Duodenal mucosa (tissue), 2 donors: ENCODE results near the gene BEX4.
"Not testable (repeated sequence)": the region's sequence is repeated elsewhere in the genome, so short reads cannot be mapped to it uniquely, and the experiment has no call there.

Source experiments
- H3K27ac ChIP-seq: one replicate; pipeline ENCODE4 v1.7.0; 2013; ENCODE audit warnings: low read depth, low read length
- H3K27me3 ChIP-seq, 2 donors: one replicate each; pipeline ENCODE4 v1.7.0; 2013; ENCODE audit warnings: low read length in 2 of 2, control low read depth in 1 of 2; ENCODE audit not compliant: insufficient read depth in 2 of 2, control insufficient read depth in 1 of 2
- H3K36me3 ChIP-seq, 2 donors: one replicate each; pipeline ENCODE4 v1.7.0; 2013; ENCODE audit warnings: low read length in 2 of 2, control low read depth in 1 of 2; ENCODE audit not compliant: insufficient read depth in 2 of 2, control insufficient read depth in 1 of 2
- H3K4me1 ChIP-seq, 2 donors: one replicate each; pipeline ENCODE4 v1.7.0; 2013; ENCODE audit warnings: low read length in 2 of 2, control low read depth in 1 of 2; ENCODE audit not compliant: insufficient read depth in 2 of 2, control insufficient read depth in 1 of 2
- H3K4me3 ChIP-seq, 2 donors: one replicate each; pipeline ENCODE4 v1.7.0; 2013; ENCODE audit warnings: low read length in 2 of 2, low read depth in 1 of 2
- H3K9ac ChIP-seq, 2 donors: one replicate each; pipeline ENCODE4 v1.7.0; 2013; ENCODE audit warnings: low read length in 2 of 2, low read depth in 1 of 2
- H3K9me3 ChIP-seq, 2 donors: one replicate each; pipeline ENCODE4 v1.7.0; 2013; ENCODE audit warnings: low read length in 2 of 2, control low read depth in 1 of 2; ENCODE audit not compliant: control insufficient read depth in 1 of 2

Gene BEX4

GRCh38 chrX:103214870-103215424 is at the start of gene BEX4:
Gene BEX4, plus strand, starts transcription at chrX:103215108. Its CDS starts 1,046 bp downstream, at chrX:103216154.
- Histone ChIP-seq H3K27me3 (no peaks in the 10 kb centered on the region), H3K4me3 (peak within 1 kb of the TSS; percentile 56 to 66), H3K36me3 (no peaks in the 10 kb centered on the region), H3K9me3 (no peaks in the 10 kb centered on the region), H3K27ac (peak within 1 kb of the TSS; percentile 50), H3K9ac (peak within 1 kb of the TSS; percentile 54), H3K4me1 (no peaks in the 10 kb centered on the region)

GRCh38 chrX:103170216-103170615 is 44.7 kb upstream of the BEX4 start:
- Histone ChIP-seq H3K9me3 (no peaks in the 10 kb centered on the region), H3K9ac (no peak overlapping the region), H3K27ac (no peak overlapping the region), H3K4me3 (no peak overlapping the region), H3K4me1 (no peaks in the 10 kb centered on the region), H3K36me3 (no peaks in the 10 kb centered on the region), H3K27me3 (no peaks in the 10 kb centered on the region)

GRCh38 chrX:103171353-103171752 is 43.6 kb upstream of the BEX4 start:
- Histone ChIP-seq H3K9ac (no peak overlapping the region), H3K27ac (no peak overlapping the region), H3K4me1 (no peaks in the 10 kb centered on the region), H3K27me3 (no peaks in the 10 kb centered on the region), H3K36me3 (no peaks in the 10 kb centered on the region), H3K9me3 (no peaks in the 10 kb centered on the region), H3K4me3 (no peak overlapping the region)

- H3K27me3 ChIP-seq: not testable (repeated sequence)
These were observed 39.7 kb upstream of the BEX4 start for GRCh38 chrX:103175256-103175655.

GRCh38 chrX:103175944-103176753 is 38.8 kb upstream of the BEX4 start:
- Histone ChIP-seq H3K4me3 (no peak overlapping the region), H3K27me3 (no peaks in the 10 kb centered on the region), H3K9me3 (no peaks in the 10 kb centered on the region), H3K4me1 (no peaks in the 10 kb centered on the region), H3K27ac (no peak overlapping the region), H3K36me3 (no peaks in the 10 kb centered on the region), H3K9ac (no peak overlapping the region)

More at GRCh38 chrX:103175256-103175655, 39.7 kb upstream of the BEX4 start:
- H3K9me3 ChIP-seq, H3K9ac ChIP-seq, H3K27ac ChIP-seq, H3K4me3 ChIP-seq, H3K4me1 ChIP-seq, H3K36me3 ChIP-seq: not testable (repeated sequence)

- Histone ChIP-seq H3K27me3 (no peaks in the 10 kb centered on the region), H3K9ac (no peak overlapping the region), H3K4me1 (no peaks in the 10 kb centered on the region), H3K9me3 (no peaks in the 10 kb centered on the region), H3K4me3 (no peak overlapping the region), H3K27ac (no peak overlapping the region), H3K36me3 (no peaks in the 10 kb centered on the region)
These were observed 37.4 kb upstream of the BEX4 start for GRCh38 chrX:103177556-103177955.

- H3K27ac ChIP-seq: no peak overlapping the region
- H3K36me3 ChIP-seq: no peaks in the 10 kb centered on the region
- H3K27me3 ChIP-seq: no peaks in the 10 kb centered on the region
- no peak overlapping the region for H3K9ac ChIP-seq
- H3K4me1 ChIP-seq: no peaks in the 10 kb centered on the region
- H3K4me3 ChIP-seq: no peak overlapping the region
- H3K9me3 ChIP-seq: no peaks in the 10 kb centered on the region
These were observed 31.0 kb upstream of the BEX4 start for GRCh38 chrX:103183912-103184311.

- no peak overlapping the region for H3K9ac ChIP-seq
- H3K4me1 ChIP-seq: no peaks in the 10 kb centered on the region
- no peak overlapping the region for H3K4me3 ChIP-seq
- H3K27ac ChIP-seq: no peak overlapping the region
- no peaks in the 10 kb centered on the region for H3K9me3 ChIP-seq
- no peaks in the 10 kb centered on the region for H3K27me3 ChIP-seq
- H3K36me3 ChIP-seq: no peaks in the 10 kb centered on the region
These were observed 26.9 kb upstream of the BEX4 start for GRCh38 chrX:103187953-103188475.

GRCh38 chrX:103197721-103198306 is 17.1 kb upstream of the BEX4 start:
- no peak overlapping the region for H3K4me3 ChIP-seq
- no peak overlapping the region for H3K27ac ChIP-seq
- H3K27me3 ChIP-seq: no peaks in the 10 kb centered on the region
- no peak overlapping the region for H3K9ac ChIP-seq
- no peaks in the 10 kb centered on the region for H3K4me1 ChIP-seq
- no peaks in the 10 kb centered on the region for H3K36me3 ChIP-seq
- no peaks in the 10 kb centered on the region for H3K9me3 ChIP-seq

GRCh38 chrX:103198668-103199067 is 16.2 kb upstream of the BEX4 start:
- not testable (repeated sequence) for H3K27me3 ChIP-seq

More at GRCh38 chrX:103198668-103199067, 16.2 kb upstream of the BEX4 start:
- not testable (repeated sequence) for H3K4me1 ChIP-seq, H3K4me3 ChIP-seq, H3K9me3 ChIP-seq, H3K36me3 ChIP-seq, H3K27ac ChIP-seq, H3K9ac ChIP-seq
